ENCODE data around the gene CA5A.
"Not testable (repeated sequence)": the region's sequence is repeated elsewhere in the genome, so short reads cannot be mapped to it uniquely, and the experiment has no call there.

DNA sequence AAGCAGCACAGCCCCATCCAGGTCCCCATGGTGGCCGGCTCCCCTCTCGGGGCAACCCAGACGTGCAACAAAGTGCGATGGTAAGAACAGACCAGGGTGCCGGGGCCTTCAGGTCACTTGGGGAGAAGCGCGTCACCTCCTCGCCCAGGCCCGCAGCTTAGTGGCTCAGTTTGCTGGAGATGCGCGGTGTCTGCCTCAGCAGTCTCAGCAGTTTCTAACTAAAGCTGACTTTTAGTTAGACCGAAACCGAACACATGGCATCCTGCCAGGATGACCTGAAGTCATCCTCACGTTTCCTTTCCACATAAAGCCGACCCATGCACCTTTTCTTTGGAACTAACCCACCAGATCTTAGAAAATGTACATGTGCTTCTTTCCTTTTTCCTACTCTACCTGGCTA, 47.9 kb upstream of the CA5A start:
- TF ChIP-seq EP300, CTCF, POLR2AphosphoS5 (IDR thresholded peaks at IDR 0.05): not testable (repeated sequence)

All from suprapubic skin (tissue), 4 donors.